Natural killer cell treated with Interleukin-12 subunit alpha and Interleukin-12 subunit beta and Interleukin-15 and Interleukin-18, amount 100 ng/mL, for 72 hours (primary cell): ENCODE results near the gene ABHD16A. TPM values are rescaled to one million over a fixed set of nuclear protein-coding genes. Genes with fewer than 3 reads are reported as not detected.
A peak's percentile ranks its signal among the peaks of the same experiment; 100 is the strongest.

Source experiments
- ATAC-seq, 2 donors: fragments of 150-1000 bp; cut with Tn5 transposase in 1 of 2; sonication (Bioruptor Pico), chemical (Tn5 transposase) in 1 of 2; 2 replicates each; pipeline ENCODE4 v1.10.0; 2021
- DNase-seq: peaks from one replicate; pipeline ENCODE4 v3.0.0; 2022; ENCODE audit warnings: low spot score
- H3K27ac Mint-ChIP-seq, 2 donors: 1 replicate in 1 of 2; 2 replicates in 1 of 2; pipeline ENCODE4 v1.8.0; 2022; ENCODE audit warnings: mixed read lengths in 2 of 2, mild to moderate bottlenecking in 1 of 2, moderate library complexity in 1 of 2
- H3K27me3 Mint-ChIP-seq, 2 donors: 1 replicate in 1 of 2; 2 replicates in 1 of 2; pipeline ENCODE4 v1.8.0; 2022; ENCODE audit warnings: mixed read lengths in 2 of 2
- H3K36me3 Mint-ChIP-seq: one replicate; pipeline ENCODE4 v1.8.0; 2022; ENCODE audit warnings: mixed read lengths
- H3K4me1 Mint-ChIP-seq, 2 donors: 1 replicate in 1 of 2; 2 replicates in 1 of 2; pipeline ENCODE4 v1.8.0; 2022; ENCODE audit warnings: low read depth in 2 of 2, mixed read lengths in 2 of 2, mild to moderate bottlenecking in 1 of 2
- H3K4me3 Mint-ChIP-seq: one replicate; pipeline ENCODE4 v1.8.0; 2022; ENCODE audit warnings: mixed read lengths
- H3K9me3 Mint-ChIP-seq: 2 replicates; pipeline ENCODE4 v1.8.0; 2022; ENCODE audit warnings: mixed read lengths
- total RNA-seq, 2 donors: library from RNA; stranded (reverse); gene quantifications; one replicate each; pipeline ENCODE4 v1.2.3, GENCODE V29; 2022

Gene ABHD16A
- total RNA-seq, 2 donors from 2014 or later, result 60.6 to 77.5 TPM

- Mint-ChIP-seq H3K4me3 (peak overlapping the region; percentile 95), H3K27ac (peak overlapping the region; percentile 85 to 92), H3K4me1 (peaks cover 62 to 66% of the 10 kb centered on the region in 2 donors), H3K27me3 (no peaks in the 10 kb centered on the region), H3K36me3 (peaks cover 19% of the 10 kb centered on the region), H3K9me3 (no peaks in the 10 kb centered on the region)
- no peak for DNase-seq
- ATAC-seq, result no peak
Measured at GRCh38 chr6:31661262-31662123, 41.6 kb downstream of the ABHD16A start.

GRCh38 chr6:31660381-31661261 lies 42.5 kb downstream of the ABHD16A start, which contains the start of gene C6orf47:
Gene C6orf47, minus strand, starts transcription at chr6:31660778. Its CDS starts 831 bp downstream, at chr6:31659947.
- Mint-ChIP-seq H3K4me1 (peaks cover 64 to 65% of the 10 kb centered on the region in 2 donors), H3K36me3 (peaks cover 17% of the 10 kb centered on the region), H3K9me3 (no peaks in the 10 kb centered on the region), H3K27me3 (no peaks in the 10 kb centered on the region), H3K27ac (peak within 1 kb of the TSS; percentile 85 to 92), H3K4me3 (peak within 1 kb of the TSS; percentile 95)
- ATAC-seq (peak; percentile 86 to 90), DNase-seq (peak; percentile 90)

- Mint-ChIP-seq H3K4me1 (peaks cover 68 to 71% of the 10 kb centered on the region in 2 donors), H3K4me3 (peak overlapping the region; percentile 95), H3K36me3 (peaks cover 16% of the 10 kb centered on the region)
Measured at GRCh38 chr6:31659649-31660380, 43.3 kb downstream of the ABHD16A start.

GRCh38 chr6:31658983-31659648 lies 44.0 kb downstream of the ABHD16A start:
- H3K9me3 Mint-ChIP-seq, result no peaks in the 10 kb centered on the region
- no peak for ATAC-seq
- peaks cover 61 to 64% of the 10 kb centered on the region in 2 donors for H3K4me1 Mint-ChIP-seq
- H3K27me3 Mint-ChIP-seq, result no peaks in the 10 kb centered on the region
- DNase-seq, result no peak
- peak overlapping the region; percentile 85 to 92 for H3K27ac Mint-ChIP-seq
- H3K4me3 Mint-ChIP-seq, result peak overlapping the region; percentile 95
- peaks cover 9% of the 10 kb centered on the region for H3K36me3 Mint-ChIP-seq

More at GRCh38 chr6:31659649-31660380, 43.3 kb downstream of the ABHD16A start:
- peak in 1 of 2 donors; percentile 35 for ATAC-seq
- no peaks in the 10 kb centered on the region for H3K27me3 Mint-ChIP-seq
- no peaks in the 10 kb centered on the region for H3K9me3 Mint-ChIP-seq
- no peak for DNase-seq
- H3K27ac Mint-ChIP-seq, result peak overlapping the region; percentile 85 to 92

- DNase-seq (no peak), ATAC-seq (no peak)
- Mint-ChIP-seq H3K27me3 (no peaks in the 10 kb centered on the region), H3K36me3 (peaks cover 2% of the 10 kb centered on the region), H3K4me3 (peak overlapping the region; percentile 95), H3K27ac (peak overlapping the region; percentile 85 to 92), H3K9me3 (no peaks in the 10 kb centered on the region), H3K4me1 (peaks cover 53 to 55% of the 10 kb centered on the region in 2 donors)
Measured at GRCh38 chr6:31658158-31658688, 44.9 kb downstream of the ABHD16A start.

GRCh38 chr6:31657406-31658157 lies 45.5 kb downstream of the ABHD16A start:
- Mint-ChIP-seq H3K9me3 (no peaks in the 10 kb centered on the region), H3K4me3 (peak overlapping the region; percentile 95), H3K36me3 (no peaks in the 10 kb centered on the region), H3K4me1 (peaks cover 55 to 58% of the 10 kb centered on the region in 2 donors), H3K27ac (peak overlapping the region; percentile 85 to 92), H3K27me3 (no peaks in the 10 kb centered on the region)
- DNase-seq (no peak), ATAC-seq (no peak)

GRCh38 chr6:31655349-31656237 lies 47.5 kb downstream of the ABHD16A start, which contains the start of gene APOM:
Gene APOM, plus strand, starts transcription at chr6:31655894. Its CDS starts 73 bp downstream, at chr6:31655967.
- peaks cover 59 to 73% of the 10 kb centered on the region in 2 donors for H3K4me1 Mint-ChIP-seq
- no peaks in the 10 kb centered on the region for H3K36me3 Mint-ChIP-seq
- no peak within 1 kb of the TSS for H3K4me3 Mint-ChIP-seq
- DNase-seq (no peak), ATAC-seq (no peak)
- H3K9me3 Mint-ChIP-seq, result no peaks in the 10 kb centered on the region
- no peaks in the 10 kb centered on the region for H3K27me3 Mint-ChIP-seq
- peak within 1 kb of the TSS; percentile 17 to 25 for H3K27ac Mint-ChIP-seq

GRCh38 chr6:31654574-31655348 lies 48.4 kb downstream of the ABHD16A start:
- Mint-ChIP-seq H3K27ac (peak overlapping the region; percentile 17 to 25), H3K4me3 (no peak overlapping the region), H3K4me1 (peaks cover 59 to 72% of the 10 kb centered on the region in 2 donors), H3K9me3 (no peaks in the 10 kb centered on the region), H3K36me3 (no peaks in the 10 kb centered on the region), H3K27me3 (no peaks in the 10 kb centered on the region)
- DNase-seq (no peak), ATAC-seq (no peak)

- H3K9me3 Mint-ChIP-seq, result no peaks in the 10 kb centered on the region
- ATAC-seq (peak; percentile 80 to 86), DNase-seq (peak; percentile 90)
- no peaks in the 10 kb centered on the region for H3K27me3 Mint-ChIP-seq
- peaks cover 8% of the 10 kb centered on the region for H3K36me3 Mint-ChIP-seq
- H3K4me3 Mint-ChIP-seq, result peak overlapping the region; percentile 95
- H3K27ac Mint-ChIP-seq, result peak overlapping the region; percentile 88 to 97
- H3K4me1 Mint-ChIP-seq, result peaks cover 50 to 55% of the 10 kb centered on the region in 2 donors
Measured at GRCh38 chr6:31652925-31653724, 50.0 kb downstream of the ABHD16A start.

GRCh38 chr6:31651602-31652191 lies 51.4 kb downstream of the ABHD16A start:
- H3K27me3 Mint-ChIP-seq, result no peaks in the 10 kb centered on the region
- H3K9me3 Mint-ChIP-seq, result no peaks in the 10 kb centered on the region
- H3K4me3 Mint-ChIP-seq, result peak overlapping the region; percentile 95
- H3K4me1 Mint-ChIP-seq, result peaks cover 47 to 48% of the 10 kb centered on the region in 2 donors
- peak overlapping the region; percentile 88 to 97 for H3K27ac Mint-ChIP-seq
- DNase-seq (peak; percentile 83), ATAC-seq (peak; percentile 66 to 69)
- H3K36me3 Mint-ChIP-seq, result peaks cover 13% of the 10 kb centered on the region
